Measurements from ENCODE around the gene CDKAL1. TPM values are rescaled to one million over a fixed set of nuclear protein-coding genes. Genes with fewer than 3 reads are reported as not detected.

The CDKAL1 gene
- total and polyA plus RNA-seq, 9 of the 15 experiments (the other 6 are each of a cell fraction or from before 2014, with no cell fraction given) = 11.2 to 36.3 (median 20.1) TPM

- TF ChIP-seq NFE2 (IDR thresholded peaks at IDR 0.05; ENCODE audit: low read depth) (peak; percentile 24; the same call in 1 of the 2 replicates), ZNF518B (CRISPR knock-in tag; IDR thresholded peaks at IDR 0.05) (no peak), CTCF (IDR thresholded peaks at IDR 0.05 in 2 of 3, conservative IDR thresholded peaks at IDR 0.05 in 1 of 3; ENCODE audit: insufficient read depth in 2 of 3, low read depth in 1 of 3, low read length in 3 of 3) (peak; percentile 18 to 35 (median 31); a peak in 4 of 6 replicates)
Measured at GRCh38 chr6:21123507-21124436, 589.5 kb downstream of the CDKAL1 start (continued).

GRCh38 chr6:21128601-21129000 lies 594.3 kb downstream of the CDKAL1 start:
- CTCF ChIA-PET (ENCODE audit: low intra/inter-chr PET ratio) = no interaction called here

More at GRCh38 chr6:21128601-21129000, 594.3 kb downstream of the CDKAL1 start:
- DNase-seq (ENCODE audit: extremely low read depth in 1 of 4, low spot score in 3 of 4) (no peak), ATAC-seq (no peak), FAIRE-seq (no peak)
- no peak for TF ChIP-seq TOE1 (IDR thresholded peaks at IDR 0.05; ENCODE audit: borderline replicate concordance)
- TF ChIP-seq TOE1 (CRISPR knock-in tag; IDR thresholded peaks at IDR 0.05; ENCODE audit: borderline replicate concordance, low read depth) = no peak
- no peak for TF ChIP-seq MLLT1 (IDR thresholded peaks at IDR 0.05)
- TF ChIP-seq SETDB1 (IDR thresholded peaks at IDR 0.05; ENCODE audit: low read length) = no peak
- H3K9ac ChIP-seq (ENCODE audit: insufficient read depth in 1 of 2, low read depth in 2 of 2, low read length in 2 of 2) = no peak overlapping the region
- BruUV-seq (replicated peaks) = no TSS peak
- H3K9me3 ChIP-seq (replicated peaks; ENCODE audit: control insufficient read depth, insufficient read depth, low read depth, low read length) = no peaks in the 10 kb centered on the region
- H3K4me2 ChIP-seq (ENCODE audit: insufficient read depth, low read length) = no peak overlapping the region
- no peaks in the 10 kb centered on the region for H3K4me1 ChIP-seq (replicated peaks in 1 of 2; ENCODE audit: control insufficient read depth in 2 of 2, insufficient read depth in 2 of 2, low read length in 2 of 2)
- in situ Hi-C loops (cut with MboI) (no loop called here), intact Hi-C loops (cut with micrococcal nuclease) (no loop called here)
- POLR2A ChIA-PET = no interaction called here
- no peaks in the 10 kb centered on the region for H3K79me2 ChIP-seq (ENCODE audit: control insufficient read depth, insufficient read depth, low read length)
- H4K20me1 ChIP-seq (replicated peaks; ENCODE audit: control insufficient read depth, insufficient read depth, low read length) = no peaks in the 10 kb centered on the region
- H3K27me3 ChIP-seq (ENCODE audit: control insufficient read depth in 2 of 2, insufficient read depth in 2 of 2, low read length in 2 of 2) = no peaks in the 10 kb centered on the region
- no peaks in the 10 kb centered on the region for H3K9me1 ChIP-seq (ENCODE audit: control insufficient read depth, insufficient read depth, low read length)
- no peak overlapping the region for H3K4me3 ChIP-seq
- H3K27ac ChIP-seq (ENCODE audit: extremely low read depth, low read depth, low read length) = no peak overlapping the region
- no peak overlapping the region for H2AFZ ChIP-seq (ENCODE audit: low read depth, low read length)
- no peaks in the 10 kb centered on the region for H3K36me3 ChIP-seq (ENCODE audit: control insufficient read depth, insufficient read depth, low read length)

Data from K562 (cell line).